Measurements from ENCODE around the gene INHBB.
"Not testable (repeated sequence)": the region's sequence is repeated elsewhere in the genome, so short reads cannot be mapped to it uniquely, and the experiment has no call there.

Gene INHBB

GRCh38 chr2:120382541-120383144 is 36.7 kb downstream of the INHBB start:
- no peaks in the 10 kb centered on the region for H3K4me1 ChIP-seq (ENCODE audit: control insufficient read depth, insufficient read depth, low read length)
- H3K4me3 ChIP-seq (ENCODE audit: low read length in 2 of 2): no peak overlapping the region
- no peaks in the 10 kb centered on the region for H3K36me3 ChIP-seq (ENCODE audit: control insufficient read depth in 2 of 2, insufficient read depth in 2 of 2, low read length in 2 of 2)
- H3K9me3 ChIP-seq (ENCODE audit: control insufficient read depth in 2 of 2, low read length in 2 of 2): no peaks in the 10 kb centered on the region
- H3K9ac ChIP-seq (ENCODE audit: low read length in 2 of 2): no peak overlapping the region
- H3K27me3 ChIP-seq (ENCODE audit: control insufficient read depth in 1 of 2, insufficient read depth in 2 of 2, low read length in 2 of 2): peaks cover 0 to 8% of the 10 kb centered on the region in 2 donors
- H3K27ac ChIP-seq (ENCODE audit: low read length): no peak overlapping the region

DNA sequence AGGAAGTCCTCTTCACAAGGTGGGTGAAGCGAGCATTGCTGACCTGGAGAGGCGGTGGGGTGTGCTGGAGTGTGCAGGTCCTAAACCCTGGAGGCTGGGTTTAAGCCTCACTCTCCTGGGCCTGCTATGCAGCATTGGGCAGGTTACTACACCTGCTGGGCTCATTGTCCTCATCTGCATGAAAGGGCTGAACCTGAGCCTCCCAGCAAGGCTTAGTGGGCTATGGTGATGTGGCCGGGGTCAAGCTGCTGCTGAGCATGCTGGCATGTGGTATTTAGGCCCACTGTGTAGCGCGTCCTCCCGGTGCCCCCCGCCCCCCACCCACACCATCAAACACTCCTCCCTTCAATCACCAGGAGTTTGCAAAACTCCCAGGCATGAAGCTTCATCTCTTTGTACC is 37.3 kb downstream of the INHBB start:
- Histone ChIP-seq H3K4me1 (ENCODE audit: control insufficient read depth, insufficient read depth, low read length) (no peaks in the 10 kb centered on the region), H3K9ac (ENCODE audit: low read length in 2 of 2) (no peak overlapping the region), H3K4me3 (ENCODE audit: low read length in 2 of 2) (no peak overlapping the region), H3K27me3 (ENCODE audit: control insufficient read depth in 1 of 2, insufficient read depth in 2 of 2, low read length in 2 of 2) (peaks cover 0 to 11% of the 10 kb centered on the region in 2 donors), H3K27ac (ENCODE audit: low read length) (no peak overlapping the region), H3K9me3 (ENCODE audit: control insufficient read depth in 2 of 2, low read length in 2 of 2) (no peaks in the 10 kb centered on the region), H3K36me3 (ENCODE audit: control insufficient read depth in 2 of 2, insufficient read depth in 2 of 2, low read length in 2 of 2) (no peaks in the 10 kb centered on the region)

- Histone ChIP-seq H3K27me3 (ENCODE audit: control insufficient read depth in 1 of 2, insufficient read depth in 2 of 2, low read length in 2 of 2) (peaks cover 0 to 9% of the 10 kb centered on the region in 2 donors), H3K9ac (ENCODE audit: low read length in 2 of 2) (no peak overlapping the region), H3K4me1 (ENCODE audit: control insufficient read depth, insufficient read depth, low read length) (no peaks in the 10 kb centered on the region), H3K4me3 (ENCODE audit: low read length in 2 of 2) (no peak overlapping the region), H3K27ac (ENCODE audit: low read length) (no peak overlapping the region), H3K9me3 (ENCODE audit: control insufficient read depth in 2 of 2, low read length in 2 of 2) (no peaks in the 10 kb centered on the region), H3K36me3 (ENCODE audit: control insufficient read depth in 2 of 2, insufficient read depth in 2 of 2, low read length in 2 of 2) (no peaks in the 10 kb centered on the region)
Observed at GRCh38 chr2:120383631-120384340, 37.9 kb downstream of the INHBB start.

DNA sequence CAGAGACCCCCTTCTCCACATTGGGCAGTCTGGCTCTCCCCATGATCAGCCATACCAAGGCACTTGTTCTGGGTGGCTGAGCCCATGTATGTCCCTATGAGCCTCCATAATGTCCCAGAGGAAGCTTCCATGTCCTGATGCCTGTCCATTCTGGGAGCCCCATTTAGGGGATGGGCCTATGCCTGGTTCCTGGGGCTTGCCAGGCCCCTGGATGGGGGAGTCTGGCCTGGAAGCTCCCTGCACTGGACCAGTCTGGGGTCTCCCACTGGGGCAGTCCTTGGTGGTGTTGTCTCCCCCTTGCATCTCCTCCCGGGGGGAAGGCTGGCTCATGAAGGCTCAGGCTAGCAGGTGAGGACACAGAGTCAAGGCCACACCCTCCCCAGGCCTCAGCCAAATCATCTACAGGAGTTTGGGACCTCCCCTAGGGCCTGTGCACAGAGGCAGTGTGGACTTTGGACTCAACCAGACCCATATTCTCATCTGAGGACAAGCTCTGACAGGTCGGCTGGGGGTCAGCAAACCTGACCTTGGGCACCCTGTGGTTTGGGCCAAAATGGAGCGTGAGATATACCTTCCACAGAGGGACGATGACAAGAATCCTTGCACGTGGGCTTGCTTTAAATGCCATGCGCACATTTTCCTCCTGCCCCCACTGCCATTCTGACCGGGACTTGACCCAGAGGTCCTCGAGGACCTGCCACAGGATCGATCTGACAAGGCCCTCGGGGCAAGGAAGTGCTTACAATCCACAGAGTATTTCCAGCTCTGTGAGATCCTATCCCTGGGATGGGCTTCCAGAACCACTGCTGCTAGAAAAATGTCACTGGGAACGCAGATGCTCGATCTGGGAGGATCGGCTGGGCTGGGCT is 38.8 kb downstream of the INHBB start:
- Histone ChIP-seq H3K27ac (ENCODE audit: low read length) (no peak overlapping the region), H3K36me3 (ENCODE audit: control insufficient read depth in 2 of 2, insufficient read depth in 2 of 2, low read length in 2 of 2) (no peaks in the 10 kb centered on the region), H3K4me1 (ENCODE audit: control insufficient read depth, insufficient read depth, low read length) (no peaks in the 10 kb centered on the region), H3K27me3 (ENCODE audit: control insufficient read depth in 1 of 2, insufficient read depth in 2 of 2, low read length in 2 of 2) (peaks cover 4 to 9% of the 10 kb centered on the region in 2 donors), H3K9ac (ENCODE audit: low read length in 2 of 2) (no peak overlapping the region), H3K9me3 (ENCODE audit: control insufficient read depth in 2 of 2, low read length in 2 of 2) (no peaks in the 10 kb centered on the region), H3K4me3 (ENCODE audit: low read length in 2 of 2) (no peak overlapping the region)

GRCh38 chr2:120385355-120386127 is 39.6 kb downstream of the INHBB start:
- no peaks in the 10 kb centered on the region for H3K4me1 ChIP-seq (ENCODE audit: control insufficient read depth, insufficient read depth, low read length)
- no peak overlapping the region for H3K4me3 ChIP-seq (ENCODE audit: low read length in 2 of 2)
- H3K9ac ChIP-seq (ENCODE audit: low read length in 2 of 2): no peak overlapping the region
- peaks cover 4 to 12% of the 10 kb centered on the region in 2 donors for H3K27me3 ChIP-seq (ENCODE audit: control insufficient read depth in 1 of 2, insufficient read depth in 2 of 2, low read length in 2 of 2)
- H3K27ac ChIP-seq (ENCODE audit: low read length): no peak overlapping the region
- no peaks in the 10 kb centered on the region for H3K36me3 ChIP-seq (ENCODE audit: control insufficient read depth in 2 of 2, insufficient read depth in 2 of 2, low read length in 2 of 2)
- H3K9me3 ChIP-seq (ENCODE audit: control insufficient read depth in 2 of 2, low read length in 2 of 2): no peaks in the 10 kb centered on the region

GRCh38 chr2:120388222-120389035 is 42.5 kb downstream of the INHBB start:
- Histone ChIP-seq H3K36me3 (ENCODE audit: control insufficient read depth in 2 of 2, insufficient read depth in 2 of 2, low read length in 2 of 2) (no peaks in the 10 kb centered on the region), H3K9ac (ENCODE audit: low read length in 2 of 2) (no peak overlapping the region), H3K9me3 (ENCODE audit: control insufficient read depth in 2 of 2, low read length in 2 of 2) (no peaks in the 10 kb centered on the region), H3K4me1 (ENCODE audit: control insufficient read depth, insufficient read depth, low read length) (no peaks in the 10 kb centered on the region), H3K27ac (ENCODE audit: low read length) (no peak overlapping the region), H3K27me3 (ENCODE audit: control insufficient read depth in 1 of 2, insufficient read depth in 2 of 2, low read length in 2 of 2) (peaks cover 4 to 12% of the 10 kb centered on the region in 2 donors), H3K4me3 (ENCODE audit: low read length in 2 of 2) (no peak overlapping the region)

GRCh38 chr2:120389036-120389391 is 43.1 kb downstream of the INHBB start:
- H3K9me3 ChIP-seq (ENCODE audit: control insufficient read depth in 2 of 2, low read length in 2 of 2): no peaks in the 10 kb centered on the region
- no peak overlapping the region for H3K9ac ChIP-seq (ENCODE audit: low read length in 2 of 2)
- peaks cover 4 to 12% of the 10 kb centered on the region in 2 donors for H3K27me3 ChIP-seq (ENCODE audit: control insufficient read depth in 1 of 2, insufficient read depth in 2 of 2, low read length in 2 of 2)
- no peak overlapping the region for H3K27ac ChIP-seq (ENCODE audit: low read length)
- H3K4me3 ChIP-seq (ENCODE audit: low read length in 2 of 2): no peak overlapping the region
- H3K4me1 ChIP-seq (ENCODE audit: control insufficient read depth, insufficient read depth, low read length): no peaks in the 10 kb centered on the region
- no peaks in the 10 kb centered on the region for H3K36me3 ChIP-seq (ENCODE audit: control insufficient read depth in 2 of 2, insufficient read depth in 2 of 2, low read length in 2 of 2)

DNA sequence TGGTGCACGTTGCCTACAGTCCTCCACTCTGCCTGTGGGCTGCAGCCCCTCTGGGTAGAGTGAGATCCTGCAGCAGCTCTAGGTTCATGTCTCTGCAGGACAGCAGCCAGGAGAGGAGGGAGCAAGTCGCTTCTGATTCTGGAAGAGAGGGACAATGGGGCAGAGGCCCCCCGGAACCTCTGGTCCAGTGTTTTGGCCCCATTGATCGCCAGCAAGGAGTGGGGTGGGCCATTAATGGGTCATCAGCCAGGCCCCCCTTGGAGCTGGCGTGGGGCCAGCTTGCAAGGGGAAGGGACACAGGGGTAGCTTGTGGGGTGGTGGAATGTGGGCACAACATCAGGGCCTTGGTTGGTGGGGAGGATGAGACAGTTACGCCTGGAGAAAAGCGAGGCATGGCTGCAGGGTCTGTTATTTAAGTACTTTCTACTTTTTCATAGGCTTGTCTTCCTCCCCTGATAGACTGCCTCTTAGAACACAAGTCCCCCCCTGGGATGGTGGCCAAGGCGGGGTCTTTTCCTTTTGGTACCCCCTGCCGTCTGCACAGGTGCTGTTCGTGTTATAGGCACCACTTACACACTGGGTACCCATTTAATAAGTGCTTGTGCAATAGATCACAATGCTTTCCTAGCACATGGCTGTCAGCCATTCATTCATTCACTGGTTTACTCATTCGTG is 44.6 kb downstream of the INHBB start:
- no peaks in the 10 kb centered on the region for H3K9me3 ChIP-seq (ENCODE audit: control insufficient read depth in 2 of 2, low read length in 2 of 2)
- peaks cover 4 to 12% of the 10 kb centered on the region in 2 donors for H3K27me3 ChIP-seq (ENCODE audit: control insufficient read depth in 1 of 2, insufficient read depth in 2 of 2, low read length in 2 of 2)
- no peak overlapping the region for H3K9ac ChIP-seq (ENCODE audit: low read length in 2 of 2)
- no peak overlapping the region for H3K4me3 ChIP-seq (ENCODE audit: low read length in 2 of 2)
- H3K36me3 ChIP-seq (ENCODE audit: control insufficient read depth in 2 of 2, insufficient read depth in 2 of 2, low read length in 2 of 2): no peaks in the 10 kb centered on the region
- no peaks in the 10 kb centered on the region for H3K4me1 ChIP-seq (ENCODE audit: control insufficient read depth, insufficient read depth, low read length)
- no peak overlapping the region for H3K27ac ChIP-seq (ENCODE audit: low read length)

GRCh38 chr2:120391382-120391781 is 45.4 kb downstream of the INHBB start:
- not testable (repeated sequence) for H3K27ac ChIP-seq (ENCODE audit: low read length); H3K4me3 ChIP-seq (ENCODE audit: low read length in 2 of 2); H3K9ac ChIP-seq (ENCODE audit: low read length in 2 of 2); H3K36me3 ChIP-seq (ENCODE audit: control insufficient read depth in 2 of 2, insufficient read depth in 2 of 2, low read length in 2 of 2); H3K9me3 ChIP-seq (ENCODE audit: control insufficient read depth in 2 of 2, low read length in 2 of 2); H3K4me1 ChIP-seq (ENCODE audit: control insufficient read depth, insufficient read depth, low read length)
- H3K27me3 ChIP-seq (ENCODE audit: control insufficient read depth in 1 of 2, insufficient read depth in 2 of 2, low read length in 2 of 2): peaks cover 4 to 14% of the 10 kb centered on the region in 2 donors
